ENCODE measurements around the gene IDH3G. TPM values are rescaled to one million over a fixed set of nuclear protein-coding genes. Genes with fewer than 3 reads are reported as not detected.

Gene IDH3G
- total RNA-seq = 54.5 TPM

DNA sequence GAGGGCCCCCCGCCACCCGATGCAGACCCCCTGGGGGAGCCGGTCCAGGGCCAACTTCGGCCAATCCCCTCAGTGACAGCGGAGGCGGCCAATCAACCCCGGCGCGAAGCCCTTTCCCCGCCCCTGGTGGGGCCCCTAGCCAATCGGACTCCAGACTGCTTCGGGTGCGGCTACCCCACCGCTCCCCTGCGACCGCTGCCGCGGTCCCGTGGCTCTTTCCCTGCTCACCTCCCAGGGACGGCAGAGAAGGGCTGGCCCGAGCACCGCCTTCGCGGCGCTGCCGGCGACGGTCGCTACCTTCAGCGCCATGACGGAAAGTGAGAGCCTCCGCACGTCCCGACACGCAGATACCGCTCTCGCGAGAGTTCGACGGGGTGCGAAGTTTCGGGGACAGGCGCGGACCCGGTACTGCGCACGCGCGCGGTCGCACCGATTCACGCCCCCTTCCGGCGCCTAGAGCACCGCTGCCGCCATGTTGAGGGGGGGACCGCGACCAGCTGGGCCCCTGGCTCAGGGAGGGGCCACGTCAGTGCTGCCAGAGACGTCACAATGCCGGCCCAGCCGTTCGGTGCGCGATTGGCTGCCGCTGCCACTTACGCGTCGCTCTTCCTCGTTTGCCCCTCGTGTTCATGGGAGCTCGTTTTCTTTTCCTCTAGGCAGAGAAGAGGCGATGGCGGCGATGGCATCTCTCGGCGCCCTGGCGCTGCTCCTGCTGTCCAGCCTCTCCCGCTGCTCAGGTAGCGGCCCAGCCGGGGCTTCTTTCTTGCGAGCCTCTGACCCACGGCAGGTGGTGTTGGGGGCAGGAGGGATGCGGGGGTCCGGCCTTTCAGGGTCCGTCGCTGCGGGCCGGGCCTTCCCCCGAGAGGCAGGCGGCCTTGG, at the start of gene IDH3G, which contains the start of gene SSR4:
Gene IDH3G (minus strand): TSS at position 358 of the 879 bp plus-strand sequence. CDS start 49 bp downstream, at position 309.
Gene SSR4 (plus strand): TSS at position 651 of the 879 bp plus-strand sequence. CDS start 20 bp downstream, at position 671.

DNA sequence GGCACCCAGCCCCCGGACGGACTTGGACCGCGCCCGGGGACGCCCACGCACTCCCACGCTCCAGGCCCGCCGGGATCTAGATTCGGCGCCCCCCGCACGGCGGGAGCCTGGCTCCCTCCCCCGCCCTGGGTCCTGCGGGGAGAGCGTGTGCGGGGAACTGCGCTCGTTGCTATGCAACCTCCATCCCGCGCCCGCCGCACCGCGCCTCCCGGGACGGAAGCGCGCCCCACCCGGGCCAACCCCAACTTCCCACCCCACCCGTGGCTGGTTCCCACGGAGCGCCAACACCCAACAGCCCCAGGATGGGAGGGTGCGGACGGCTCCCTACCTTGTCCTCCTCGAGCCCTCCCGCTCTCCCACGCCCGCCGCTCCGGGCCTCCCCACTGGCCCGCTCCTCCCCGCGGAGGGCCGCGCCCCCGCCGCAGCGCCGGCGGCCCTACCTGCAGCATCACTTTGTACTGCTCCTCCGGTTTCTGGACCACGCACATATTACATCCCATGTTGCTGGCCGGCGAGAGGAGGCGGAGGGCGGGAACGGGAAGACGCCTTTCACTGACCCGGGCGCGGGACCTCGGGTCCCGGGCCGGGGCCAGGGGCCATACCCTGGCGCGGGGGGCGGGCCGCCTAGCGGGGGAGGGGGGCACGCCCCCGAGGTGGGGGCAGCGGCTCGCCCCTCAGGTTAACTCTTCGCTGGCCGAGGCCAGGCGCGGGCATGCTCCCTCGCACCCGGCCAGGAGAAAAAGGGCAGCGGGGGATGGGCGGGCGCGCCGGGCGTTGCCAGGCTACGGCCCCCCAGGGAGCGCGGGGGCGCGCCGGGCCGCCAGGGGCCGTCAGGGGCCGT, 35.8 kb upstream of the IDH3G start, which contains the start of gene PDZD4:
Gene PDZD4 (minus strand): TSS at position 746 of the 841 bp plus-strand sequence. CDS start 246 bp downstream, at position 500.

DNA sequence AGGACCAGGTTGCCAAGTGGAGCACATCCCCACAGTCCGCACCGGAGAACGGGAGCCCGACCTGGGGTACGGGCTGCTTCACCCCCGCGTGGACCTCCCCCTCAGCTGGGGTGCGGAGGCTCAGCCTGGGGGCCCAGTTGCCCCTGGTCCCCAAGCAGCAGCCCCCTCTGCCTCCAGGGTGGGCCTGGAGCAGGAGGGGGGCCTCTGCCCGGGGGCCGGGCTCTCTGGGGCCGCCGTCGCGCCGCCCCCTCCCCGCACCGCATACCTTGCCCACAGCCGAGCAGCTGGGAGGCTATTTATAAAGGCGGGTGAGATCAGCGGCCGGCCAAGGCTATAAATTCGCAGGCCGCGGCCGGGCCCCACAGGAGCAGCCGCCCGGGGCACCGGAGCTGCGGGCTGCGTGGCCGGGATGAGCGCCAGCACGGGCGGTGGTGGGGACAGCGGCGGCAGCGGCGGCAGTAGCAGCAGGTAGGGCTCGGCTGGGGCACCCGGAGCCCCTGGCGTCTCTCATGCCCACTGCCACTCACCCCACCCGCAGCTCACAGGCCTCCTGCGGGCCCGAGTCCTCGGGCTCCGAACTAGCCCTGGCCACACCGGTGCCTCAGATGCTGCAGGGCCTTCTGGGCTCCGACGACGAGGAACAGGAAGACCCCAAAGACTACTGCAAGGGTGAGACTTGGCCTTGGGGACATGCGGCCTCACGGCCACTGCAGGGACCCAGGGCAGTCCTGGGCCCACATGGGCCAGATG, 13.3 kb downstream of the IDH3G start, which contains the start of gene SRPK3:
Gene SRPK3 (plus strand): TSS at position 364 of the 750 bp plus-strand sequence. CDS start 46 bp downstream, at position 410.

DNA sequence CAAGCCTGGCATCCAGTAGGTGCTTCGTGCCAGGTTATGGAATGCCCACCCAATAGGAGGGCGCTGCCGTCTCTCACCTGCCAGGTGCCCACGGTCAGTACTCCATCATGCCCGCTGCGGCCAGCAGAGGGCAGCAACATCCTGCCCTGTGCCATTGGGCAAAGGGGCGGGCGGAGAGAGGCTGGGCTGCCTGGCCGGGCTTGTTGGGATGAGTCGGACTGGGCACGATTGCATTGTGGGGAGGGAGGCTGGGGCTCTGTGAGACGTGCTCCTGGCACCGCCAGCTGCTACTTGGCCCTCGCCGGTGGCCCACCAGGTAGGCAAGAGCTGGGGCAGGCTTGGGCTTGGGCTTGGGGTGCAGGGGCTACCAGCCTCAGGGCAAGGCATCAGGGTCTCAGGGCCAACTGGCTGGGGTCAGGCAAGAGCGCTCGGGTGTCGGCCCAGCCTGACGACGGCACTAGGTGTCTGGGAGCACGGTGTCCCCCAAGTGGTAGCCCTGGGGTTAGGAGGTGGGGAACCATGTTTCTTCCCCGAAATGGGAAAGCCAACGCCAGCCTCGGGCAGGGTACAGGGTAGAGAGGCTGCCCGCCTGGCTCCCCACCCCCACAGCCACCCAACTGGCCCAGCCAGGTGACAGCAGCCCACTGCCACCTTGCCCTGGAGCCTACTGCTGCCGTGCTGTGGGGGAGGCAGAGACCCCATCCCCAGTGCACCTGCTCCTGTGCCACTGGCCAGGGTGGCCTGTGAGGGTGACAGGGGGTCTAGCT, 30.0 kb downstream of the IDH3G start, which contains the start of gene PLXNB3:
Gene PLXNB3 (plus strand): TSS at position 261 of the 767 bp plus-strand sequence. CDS start 1,287 bp downstream, outside the sequence.

Other genes with a start within 250 kb of the IDH3G start
- 15.9 TPM for gene CCNQ, start 195.2 kb downstream of the IDH3G start, total RNA-seq
- gene DUSP9, start 147.2 kb downstream of the IDH3G start, total RNA-seq = not detected
- 29.3 TPM for gene PNCK, start 120.6 kb downstream of the IDH3G start, total RNA-seq
- 44.7 TPM for gene SLC6A8, start 106.4 kb downstream of the IDH3G start, total RNA-seq
- gene BCAP31, start 70.0 kb downstream of the IDH3G start, total RNA-seq = 57.0 TPM
- 13.4 TPM for gene ABCD1, start 69.5 kb downstream of the IDH3G start, total RNA-seq
- 7.3 TPM for gene PLXNB3, start 30.1 kb downstream of the IDH3G start, total RNA-seq
- 6.9 TPM for gene SRPK3, start 13.3 kb downstream of the IDH3G start, total RNA-seq
- 53.0 TPM for gene SSR4, start 293 bp upstream of the IDH3G start, total RNA-seq
- 44.0 TPM for gene PDZD4, start 36.2 kb upstream of the IDH3G start, total RNA-seq
- gene L1CAM, start 91.8 kb upstream of the IDH3G start, total RNA-seq = 57.3 TPM
- gene AVPR2, start 110.3 kb upstream of the IDH3G start, total RNA-seq = 0.99 TPM
- 37.3 TPM for gene ARHGAP4, start 131.9 kb upstream of the IDH3G start, total RNA-seq
- gene NAA10, start 140.7 kb upstream of the IDH3G start, total RNA-seq = 35.3 TPM
- gene RENBP, start 150.3 kb upstream of the IDH3G start, total RNA-seq = 10.0 TPM
- gene HCFC1, start 177.4 kb upstream of the IDH3G start, total RNA-seq = 41.3 TPM
- 4.7 TPM for gene TMEM187, start 178.4 kb upstream of the IDH3G start, total RNA-seq
- 22.9 TPM for gene IRAK1, start 225.5 kb upstream of the IDH3G start, total RNA-seq